Measurements from ENCODE around the gene PGM5.
"Not testable (repeated sequence)": the region's sequence is repeated elsewhere in the genome, so short reads cannot be mapped to it uniquely, and the experiment has no call there.

Gene PGM5

DNA sequence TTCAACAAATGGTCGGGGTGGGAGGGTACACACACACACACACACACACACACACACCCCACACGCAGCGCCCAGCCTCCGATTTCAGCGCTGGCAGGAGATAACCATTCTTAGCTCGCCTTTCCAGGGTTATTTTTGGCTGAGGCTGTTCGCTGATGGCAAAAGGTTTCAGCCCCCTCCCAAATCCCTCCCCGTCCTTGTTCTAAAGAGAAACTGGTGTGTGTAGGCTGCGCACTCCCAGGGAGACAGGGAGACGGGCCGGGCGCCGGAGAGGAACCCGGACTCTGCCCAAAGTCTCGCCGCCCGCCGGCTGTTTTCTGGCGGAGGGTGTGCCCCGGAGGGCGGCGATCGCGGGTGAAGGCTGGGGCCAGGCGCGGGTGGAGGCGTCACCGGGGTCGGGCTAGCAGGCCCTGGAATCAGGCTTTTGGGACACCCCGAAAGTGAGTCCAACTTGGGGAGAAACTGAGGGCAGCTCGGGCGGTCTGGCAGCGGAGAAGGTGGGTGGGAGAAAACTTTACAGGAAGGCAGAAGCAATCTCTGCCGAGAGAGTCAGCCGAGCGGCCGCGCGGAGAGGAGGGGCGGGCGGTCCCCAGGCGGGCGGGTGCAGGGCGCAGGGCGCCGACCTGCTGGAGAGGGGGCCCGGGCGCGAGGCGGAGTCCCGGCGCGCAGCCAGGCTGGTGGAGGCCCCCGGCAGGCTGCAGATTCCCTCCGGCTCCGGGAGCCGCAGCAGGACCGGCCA is at the start of gene PGM5:
TSS of gene PGM5 (plus strand) at position 232 of the 739 bp plus-strand sequence. CDS start 517 bp downstream, outside the sequence.
- not testable (repeated sequence) for DNase-seq

DNA sequence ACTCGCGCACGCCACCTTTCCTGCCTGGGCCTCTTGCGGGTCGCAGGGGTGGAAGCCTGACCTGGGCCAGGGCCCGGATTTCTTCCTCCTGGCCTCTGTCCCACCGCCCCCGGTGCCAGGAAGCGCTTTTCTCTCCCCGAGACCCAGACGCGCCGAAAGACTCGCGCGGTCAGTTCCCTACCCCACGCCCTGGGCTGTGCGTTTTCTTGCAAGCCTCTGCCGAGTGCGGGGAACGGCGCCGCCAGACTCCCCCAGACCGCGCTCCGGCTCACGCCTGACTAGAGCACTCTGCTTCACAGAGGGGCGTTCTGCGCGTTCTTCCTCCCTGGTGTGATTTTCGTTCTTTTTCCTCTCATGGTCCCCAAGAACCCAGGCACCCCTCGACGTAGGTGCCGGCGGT is 49.3 kb upstream of the PGM5 start:
- not testable (repeated sequence) for DNase-seq

DNA sequence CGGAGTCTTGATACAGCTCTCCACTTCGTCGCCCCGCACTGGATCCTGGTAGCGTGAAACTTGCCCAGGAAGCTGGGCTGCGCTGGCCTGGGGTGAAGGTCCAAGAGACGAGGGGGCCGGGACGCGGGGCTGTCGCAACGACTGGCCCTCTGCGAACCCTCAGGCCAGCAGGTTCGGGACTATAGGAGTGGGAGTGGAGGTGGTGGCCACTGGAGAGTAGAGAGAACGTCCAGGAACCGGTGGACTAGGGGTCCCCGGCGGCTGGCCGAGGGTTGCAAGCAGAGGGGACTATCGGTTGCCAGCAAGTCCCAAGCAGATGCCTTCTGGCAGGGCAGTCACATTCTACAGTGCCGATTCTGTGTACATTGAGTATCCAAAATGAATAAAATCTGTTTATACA is 48.8 kb upstream of the PGM5 start:
- not testable (repeated sequence) for DNase-seq

DNA sequence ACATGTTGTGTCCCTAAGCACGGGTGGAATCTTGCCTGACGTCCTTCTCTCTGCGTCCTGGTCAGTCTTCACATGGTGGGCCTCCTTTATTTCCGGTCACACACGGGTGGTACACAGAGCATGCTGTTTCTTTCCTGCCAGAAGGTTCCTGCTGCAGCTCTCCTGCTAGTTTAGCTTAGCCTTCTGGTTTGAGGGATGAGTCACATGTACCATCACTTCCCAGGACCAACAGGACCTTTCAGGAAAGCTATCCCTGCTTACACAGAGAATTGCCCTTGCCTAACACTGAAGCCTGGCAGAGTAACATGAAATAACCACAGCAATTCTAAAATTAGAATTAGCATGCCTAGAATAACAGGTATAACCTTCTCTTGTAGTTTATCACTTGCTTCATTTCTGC is 45.2 kb upstream of the PGM5 start:
- DNase-seq, result not testable (repeated sequence)

DNA sequence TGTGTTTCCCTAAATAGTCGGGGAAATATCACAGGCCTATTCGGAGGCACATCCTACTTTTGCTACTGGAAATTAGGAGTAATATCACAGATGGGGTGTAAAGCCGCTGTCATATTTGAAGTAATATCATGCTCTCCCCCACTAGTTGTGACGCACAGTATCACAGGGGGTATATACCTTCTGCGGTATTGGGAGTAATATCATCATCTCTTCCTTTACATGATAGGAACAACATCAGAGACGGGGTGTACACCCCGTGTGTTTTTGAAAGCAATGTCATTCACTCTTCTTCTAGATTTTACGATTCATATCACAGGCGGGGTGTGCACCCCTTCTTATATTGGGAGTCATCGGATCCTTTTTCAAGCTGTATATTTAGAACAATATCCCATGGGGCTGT is 38.2 kb upstream of the PGM5 start:
- DNase-seq, result not testable (repeated sequence)

DNA sequence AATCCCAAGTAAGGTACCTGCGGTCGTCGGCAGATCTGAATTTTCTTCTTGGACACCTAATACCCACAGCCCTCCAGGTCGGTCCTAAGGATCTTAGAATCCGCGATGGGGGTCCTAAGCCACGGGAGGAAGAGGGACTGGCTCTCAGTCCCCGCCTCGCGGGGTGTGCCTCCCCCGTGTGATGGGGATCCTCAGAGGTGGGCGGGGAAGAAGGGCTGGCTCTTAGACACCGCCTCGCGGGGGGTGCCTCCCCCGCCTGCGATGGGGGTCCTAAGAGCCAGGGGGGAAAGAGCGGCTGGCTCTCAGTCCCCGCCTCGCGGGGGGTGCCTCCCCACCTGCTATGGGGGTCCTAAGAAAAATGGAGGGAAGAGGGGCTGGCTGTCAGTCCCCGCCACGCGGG is 32.7 kb upstream of the PGM5 start:
- DNase-seq, result not testable (repeated sequence)

DNA sequence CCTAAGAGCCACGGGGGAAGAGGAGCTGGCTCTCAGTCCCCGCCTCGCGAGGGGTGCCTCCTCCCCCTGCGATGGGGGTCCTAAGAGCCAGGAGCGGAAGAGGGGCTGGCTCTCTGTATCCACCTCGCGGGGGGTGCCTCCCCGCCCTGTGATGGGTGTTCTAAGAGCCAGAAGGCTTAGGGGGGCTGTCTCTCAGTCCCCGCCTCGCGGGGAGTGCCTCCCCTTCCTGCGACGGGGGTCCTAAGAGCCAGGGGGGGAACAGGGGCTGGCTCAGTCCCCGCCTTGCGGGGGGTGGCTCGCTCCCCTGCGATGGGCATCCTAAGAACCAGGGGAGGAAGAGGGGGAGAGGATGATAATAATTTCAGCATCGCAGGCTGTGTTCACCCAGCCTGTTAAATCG is 31.9 kb upstream of the PGM5 start:
- not testable (repeated sequence) for DNase-seq

DNA sequence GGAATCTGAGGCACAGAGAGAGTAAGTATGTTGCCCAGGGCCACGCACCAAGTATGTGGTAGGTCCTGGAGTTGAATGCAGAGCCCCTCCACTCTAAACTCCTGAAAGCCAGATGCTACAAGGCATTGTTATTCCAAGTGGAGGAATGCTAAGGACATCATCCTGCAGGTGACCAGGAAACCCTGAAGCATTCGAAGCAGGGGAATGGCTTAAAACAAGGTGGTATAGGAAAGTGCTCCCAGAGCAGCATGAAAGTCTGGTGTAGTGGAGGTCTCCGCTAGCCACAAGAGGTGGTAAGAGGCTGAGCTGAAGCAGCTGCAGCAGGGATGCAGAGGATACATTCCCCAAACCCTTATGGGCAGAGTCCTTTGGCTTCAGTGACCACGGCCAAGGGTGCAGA is 27.3 kb upstream of the PGM5 start:
- DNase-seq, result not testable (repeated sequence)

DNA sequence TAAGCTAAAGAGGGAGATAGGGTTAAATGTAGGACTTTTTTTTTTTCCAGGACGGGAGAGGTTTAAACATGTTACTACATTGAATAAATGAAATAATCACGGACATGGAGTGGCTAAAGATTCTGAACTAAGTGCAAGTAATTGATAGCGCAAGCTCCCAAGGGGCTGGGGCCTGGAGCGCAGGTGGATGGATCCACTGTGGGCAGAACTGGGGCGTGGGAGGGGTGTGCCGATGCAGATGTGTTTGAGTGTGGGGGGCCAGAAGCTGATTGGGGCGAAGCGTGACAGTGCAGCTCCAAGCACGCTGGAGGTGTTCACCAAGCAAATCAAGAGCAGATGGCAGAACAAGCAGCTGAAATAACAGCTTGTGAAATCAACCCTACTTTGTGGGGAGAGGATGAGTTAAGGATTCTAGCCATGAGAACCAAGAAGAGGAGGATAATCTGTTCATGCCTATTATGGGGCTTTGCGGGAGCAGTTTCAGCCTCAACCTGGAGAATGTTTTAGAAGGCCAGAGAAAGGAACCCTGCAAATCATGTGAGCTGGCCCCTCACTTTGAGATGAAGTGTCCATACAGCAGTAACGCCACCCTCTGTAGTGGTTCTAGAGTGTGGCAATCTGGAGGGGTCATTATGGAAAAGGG is 25.8 kb upstream of the PGM5 start:
- DNase-seq, result not testable (repeated sequence)

DNA sequence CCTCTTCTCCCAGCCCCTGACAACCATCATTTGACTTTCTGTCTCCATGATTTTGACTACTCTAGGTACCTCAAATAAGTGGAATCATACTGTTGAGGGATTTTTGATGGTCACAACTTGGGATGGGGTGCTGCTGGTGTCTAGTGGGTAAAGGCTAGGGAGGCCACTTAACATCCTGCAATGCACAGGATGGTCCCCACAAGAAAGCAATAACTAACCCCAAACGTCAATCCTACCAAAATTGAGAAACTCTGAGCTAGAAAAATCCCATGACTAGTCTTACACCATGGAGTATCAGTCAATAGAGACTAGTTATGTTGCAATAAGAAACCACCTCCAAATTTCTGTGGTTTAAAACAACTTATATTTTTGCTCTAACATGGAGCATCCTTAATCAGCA is 24.3 kb upstream of the PGM5 start:
- DNase-seq, result not testable (repeated sequence)

DNA sequence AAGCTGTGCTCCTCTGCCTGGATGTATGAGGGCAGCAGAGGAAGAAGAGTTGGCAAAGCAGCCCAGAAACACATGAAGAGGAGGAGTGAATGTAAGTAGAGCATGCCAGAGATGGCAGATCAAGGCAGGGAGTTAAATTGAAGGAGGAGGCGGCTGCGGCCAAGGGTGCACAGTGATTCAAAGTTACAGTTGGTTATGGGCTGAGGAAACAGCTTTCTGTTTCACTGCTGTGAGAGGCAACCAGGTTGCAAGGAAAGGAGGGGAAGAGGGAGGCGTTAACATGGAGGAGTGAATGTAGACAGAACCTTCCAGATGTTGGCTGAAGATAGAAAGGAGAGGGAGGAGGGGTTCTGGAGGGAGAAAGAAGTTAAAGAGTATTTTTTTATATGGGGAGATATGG is 20.5 kb upstream of the PGM5 start:
- not testable (repeated sequence) for DNase-seq

DNA sequence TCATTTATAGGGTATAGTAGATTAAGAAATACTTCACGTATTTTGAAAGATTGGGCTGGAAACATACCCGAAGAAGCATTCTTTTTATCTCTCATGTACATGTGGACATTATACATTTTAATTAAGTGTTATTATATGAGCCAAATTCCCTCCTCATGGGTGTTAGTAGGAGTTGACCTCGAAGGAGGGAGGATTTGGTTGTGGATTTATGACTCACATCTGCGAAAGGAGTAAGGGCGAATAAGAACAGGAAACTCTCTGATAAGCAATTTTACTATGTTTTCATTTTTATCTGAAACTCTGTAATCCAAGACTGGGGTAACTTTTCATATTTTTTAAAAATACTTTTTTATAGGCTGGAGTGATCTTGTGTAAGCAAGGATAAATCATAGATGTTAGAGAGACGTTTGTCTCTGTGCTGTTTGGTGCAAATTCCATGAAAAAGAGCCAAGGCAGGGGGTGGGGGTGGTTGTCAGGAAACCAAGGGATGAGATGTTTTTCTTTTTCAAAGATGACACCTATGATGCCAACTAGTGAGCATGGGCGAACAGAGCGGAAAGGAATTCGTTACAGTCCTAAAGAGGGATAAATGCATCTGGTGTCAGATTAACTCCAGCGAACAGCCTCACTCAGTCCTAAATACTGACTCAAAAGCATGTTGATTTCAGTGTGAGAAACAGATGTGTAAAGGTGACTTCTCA is 19.6 kb upstream of the PGM5 start:
- not testable (repeated sequence) for DNase-seq

DNA sequence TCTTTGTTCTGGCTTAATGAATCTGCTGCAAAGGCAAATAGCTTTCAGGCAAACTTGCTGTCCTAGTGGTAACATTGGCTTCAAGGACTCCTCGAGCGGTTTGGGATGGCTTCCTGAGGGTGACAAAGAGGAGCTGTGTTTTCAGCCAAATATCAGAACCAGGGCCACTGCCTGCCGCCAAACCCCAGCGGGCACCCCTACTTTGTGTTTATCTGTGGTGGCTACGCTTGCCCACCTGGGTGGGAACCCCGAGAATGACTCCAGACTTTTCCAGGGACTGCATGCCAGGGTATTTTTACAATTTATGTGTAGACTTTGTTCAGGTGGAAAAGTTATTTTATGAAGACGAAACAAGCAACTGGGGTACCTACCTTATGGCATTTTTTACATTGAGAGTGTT is 18.4 kb upstream of the PGM5 start:
- DNase-seq, result not testable (repeated sequence)

DNA sequence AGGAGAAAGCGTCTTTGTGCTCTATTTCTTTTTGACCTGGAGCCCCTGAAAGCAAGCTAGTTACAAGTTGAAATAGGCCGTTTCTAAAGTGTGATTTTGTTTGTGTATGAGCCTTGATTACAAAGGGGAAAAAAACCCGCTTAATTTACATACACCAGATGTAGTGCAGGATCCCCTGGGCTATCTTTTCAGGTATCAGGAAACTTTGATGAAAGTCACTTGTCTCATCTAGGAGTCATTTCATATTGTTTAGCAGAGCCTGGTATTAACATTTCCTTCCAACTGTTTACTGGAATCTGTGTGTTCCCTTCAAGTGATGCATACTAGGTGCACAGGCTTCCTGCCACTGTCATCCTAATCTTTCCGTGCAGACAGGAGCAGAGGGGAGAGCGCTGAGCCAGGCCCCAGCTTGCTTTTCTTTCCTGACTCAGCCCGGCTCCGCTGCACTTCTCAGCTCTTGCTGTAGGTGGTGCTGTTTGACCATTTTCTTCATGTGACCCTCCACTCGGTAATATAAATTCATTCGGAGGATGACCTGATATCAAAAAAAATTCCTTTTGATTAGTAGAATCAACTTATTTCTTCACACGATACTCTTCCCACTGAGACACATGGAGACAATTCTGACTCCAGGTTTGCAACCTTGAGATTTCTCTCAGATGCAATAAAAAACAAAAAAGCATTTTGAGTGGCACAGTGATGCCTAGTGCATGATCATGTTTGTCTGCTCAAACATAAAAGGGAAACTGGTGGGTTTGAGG is 14.0 kb upstream of the PGM5 start:
- DNase-seq, result not testable (repeated sequence)

DNA sequence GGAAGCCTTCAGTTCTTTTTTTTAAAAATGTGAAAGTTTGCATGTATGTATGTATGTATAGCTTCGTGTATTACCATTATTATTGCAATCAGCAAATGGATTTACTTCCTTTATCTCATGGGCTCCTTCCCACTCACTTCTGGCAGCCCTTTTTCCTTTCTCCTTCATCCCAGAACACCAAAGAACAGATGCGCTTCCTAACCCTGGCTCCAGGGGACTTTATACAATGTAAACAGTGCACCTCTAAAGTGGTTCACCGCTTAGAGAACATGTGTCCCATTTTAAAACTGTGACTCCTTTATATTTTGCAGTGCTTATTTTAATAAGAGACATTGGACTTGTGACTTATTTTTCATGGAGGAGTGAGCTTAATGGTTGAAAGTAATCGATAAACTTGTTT is 13.2 kb upstream of the PGM5 start:
- DNase-seq, result not testable (repeated sequence)

DNA sequence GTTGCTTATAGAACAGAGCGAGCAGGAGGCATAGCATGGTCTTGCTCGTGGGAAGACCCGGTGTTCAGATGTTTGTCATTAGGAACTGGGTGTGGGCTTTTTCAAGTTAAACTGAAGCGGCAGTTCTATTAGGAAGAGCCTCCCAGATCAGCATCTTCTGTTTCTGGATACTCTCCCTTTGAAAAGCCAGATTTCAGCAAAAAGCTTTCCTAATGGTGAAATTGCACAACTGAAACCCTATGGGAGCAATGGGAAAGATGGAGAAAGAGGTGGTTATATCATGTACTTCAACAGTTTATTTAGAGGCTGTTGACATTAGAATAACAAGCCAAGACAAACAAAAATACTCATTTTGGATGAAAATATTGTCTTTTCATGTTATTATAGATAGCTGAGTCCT is 12.4 kb upstream of the PGM5 start:
- DNase-seq, result not testable (repeated sequence)

DNA sequence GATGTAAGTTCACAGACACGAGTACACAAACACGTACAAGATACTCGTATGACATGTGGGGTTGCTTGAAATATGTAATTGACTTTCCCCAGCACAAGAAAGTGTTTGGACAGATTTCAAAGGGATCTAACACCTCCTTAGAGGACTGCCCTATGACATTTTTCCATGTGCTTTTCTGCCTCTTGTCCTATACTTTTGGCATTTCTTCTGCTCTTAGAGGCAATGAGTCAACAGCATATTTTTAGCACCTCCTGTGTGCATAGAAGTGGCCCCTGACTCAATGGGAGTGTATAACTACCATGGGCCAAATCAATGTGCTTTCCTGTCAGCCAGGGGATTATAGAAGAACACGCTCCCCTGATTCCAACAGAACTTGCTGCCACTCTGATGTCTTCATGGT is 4.7 kb upstream of the PGM5 start:
- DNase-seq, result not testable (repeated sequence)

DNA sequence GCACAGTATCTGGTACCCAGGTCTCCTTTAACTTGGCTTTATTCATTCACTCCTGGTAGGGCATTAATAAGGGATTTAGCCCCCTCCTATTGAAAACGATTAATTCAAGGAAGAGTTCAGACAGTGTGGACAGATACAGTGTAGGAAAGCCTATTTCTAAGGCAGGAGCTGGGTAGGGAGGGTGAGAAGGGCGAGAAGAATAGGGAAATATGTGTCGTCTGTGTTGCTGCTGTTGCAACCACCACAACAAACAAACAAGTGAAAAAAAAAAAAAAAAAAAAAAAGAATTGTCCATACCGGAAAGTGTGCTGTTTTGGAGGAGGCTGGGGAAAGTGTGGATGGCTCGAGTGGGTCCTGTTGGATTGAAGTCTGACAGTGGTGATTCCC is 425 bp upstream of the PGM5 start:
- DNase-seq, result not testable (repeated sequence)

DNA sequence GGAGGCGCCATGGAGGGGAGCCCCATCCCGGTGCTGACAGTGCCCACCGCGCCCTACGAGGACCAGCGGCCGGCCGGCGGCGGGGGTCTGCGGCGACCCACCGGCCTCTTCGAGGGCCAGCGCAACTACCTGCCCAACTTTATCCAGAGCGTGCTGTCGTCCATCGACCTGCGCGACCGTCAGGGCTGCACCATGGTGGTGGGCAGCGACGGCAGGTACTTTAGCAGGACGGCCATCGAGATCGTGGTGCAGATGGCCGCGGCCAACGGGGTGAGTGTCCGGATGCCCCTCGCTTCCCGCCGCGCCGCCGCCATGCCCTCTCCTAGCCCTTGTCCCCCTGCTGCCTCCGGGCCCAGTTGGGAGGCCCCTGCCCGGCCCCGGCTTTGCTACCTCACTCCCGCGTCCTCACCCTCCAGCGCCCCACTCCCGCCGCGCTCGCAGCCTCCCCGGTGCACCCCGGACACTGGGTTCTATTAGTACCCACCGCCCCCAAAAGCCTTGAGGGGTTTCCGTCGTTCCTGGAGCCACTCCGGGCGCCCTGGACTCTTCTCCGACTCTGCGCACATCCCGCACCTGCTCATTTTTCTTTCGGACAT is 806 bp downstream of the PGM5 start:
- DNase-seq, result not testable (repeated sequence)

DNA sequence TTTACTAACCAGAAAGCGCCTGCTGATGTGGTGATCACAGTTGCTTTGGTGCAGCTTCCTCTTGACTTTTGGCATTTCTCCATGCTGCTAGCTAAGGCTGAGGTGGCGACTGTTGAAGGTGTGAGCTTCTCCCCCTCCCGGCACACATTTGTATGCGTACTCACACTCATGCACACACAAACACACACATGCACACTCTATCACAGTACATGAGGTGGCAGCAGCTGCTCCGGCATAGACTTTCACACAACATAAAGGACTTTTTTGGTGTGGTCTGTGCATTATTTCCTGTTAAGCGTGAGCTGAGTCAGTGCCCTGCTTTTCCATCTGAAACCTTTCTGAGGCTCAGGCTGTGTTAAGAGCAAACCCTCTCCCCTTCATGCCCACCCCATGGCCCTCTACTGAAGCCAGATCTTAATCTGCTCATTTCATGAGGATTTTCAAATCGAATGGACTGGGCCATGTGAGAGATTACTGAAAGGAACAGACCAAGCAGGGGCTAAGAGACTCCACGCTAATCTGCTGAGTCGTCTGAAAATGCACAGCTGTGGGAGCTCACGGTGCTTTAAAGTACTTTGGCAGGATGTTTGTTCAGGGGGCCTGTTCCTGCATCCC is 10.6 kb downstream of the PGM5 start:
- DNase-seq, result not testable (repeated sequence)

DNA sequence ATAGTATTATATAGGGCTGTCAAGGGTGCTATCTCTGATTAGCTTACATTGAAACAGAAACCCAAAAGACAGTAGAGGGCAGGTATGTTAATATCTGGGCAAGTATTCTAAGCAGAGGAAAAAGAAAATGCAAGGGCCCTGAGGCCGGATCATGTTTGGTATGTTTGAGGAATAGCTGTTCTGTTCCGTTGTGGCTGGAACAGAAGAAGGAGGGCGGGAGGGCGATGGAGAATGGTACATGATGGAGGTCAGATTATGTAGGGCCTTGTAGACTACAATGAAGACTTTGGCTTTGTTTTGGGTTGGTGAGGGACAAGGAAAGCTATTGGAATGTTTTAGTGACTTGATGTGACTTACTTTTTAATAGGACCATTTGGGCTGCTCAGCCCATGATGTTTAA is 19.4 kb downstream of the PGM5 start:
- not testable (repeated sequence) for DNase-seq

DNA sequence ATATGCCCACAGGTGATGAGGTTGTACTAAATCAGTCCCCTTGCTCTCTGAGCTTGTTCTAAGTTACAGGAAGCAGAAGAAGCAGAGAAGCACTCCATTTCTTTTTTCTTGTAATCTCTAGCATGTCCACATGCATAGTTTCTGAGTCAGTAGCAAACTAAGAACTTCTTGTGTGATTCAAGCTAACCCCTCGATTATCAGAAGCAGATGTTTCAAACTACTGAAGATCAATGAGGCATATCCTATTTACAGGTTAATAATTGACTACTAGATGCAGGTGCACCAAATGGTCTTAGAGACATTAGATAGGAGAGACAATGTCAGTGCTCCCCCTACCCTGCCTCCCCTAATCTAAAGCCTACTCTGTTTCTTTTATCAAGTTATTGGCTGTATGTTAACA is 21.3 kb downstream of the PGM5 start:
- not testable (repeated sequence) for DNase-seq
